K562 (cell line): ENCODE results near the gene ANKRD34A. TPM values are rescaled to one million over a fixed set of nuclear protein-coding genes. Genes with fewer than 3 reads are reported as not detected.

Experiments
- CHCHD3 ChIP-seq: fragments of 250-450 bp; sonication (Bioruptor Pico); IDR thresholded peaks from 2 replicates; pipeline ENCODE4 v2.1.2; 2022; ENCODE audit warnings: mild to moderate bottlenecking
- CREB3L1 ChIP-seq: fragments of 450-650 bp; IDR thresholded peaks from 2 replicates; pipeline ENCODE4 v1.6.1; 2014; ENCODE audit warnings: low read depth, mild to moderate bottlenecking, moderate library complexity, borderline replicate concordance
- CTCF ChIP-seq, 3 experiments: IDR thresholded peaks in 2 of 3; conservative IDR thresholded peaks in 1 of 3; 2 replicates each; pipeline ENCODE4 v1.5.1; 2011 to 2012; ENCODE audit warnings: low read length in 3 of 3, mild to moderate bottlenecking in 3 of 3, control low read depth in 2 of 3, improper control_type of control experiment in 1 of 3, inconsistent platforms in 1 of 3, low read depth in 1 of 3, mixed read lengths in 1 of 3, moderate library complexity in 1 of 3; ENCODE audit not compliant: insufficient read depth in 2 of 3
- E2F3 ChIP-seq: fragments of 250-450 bp; sonication (Bioruptor Pico); IDR thresholded peaks from 2 replicates; pipeline ENCODE4 v1.4.0; 2020; ENCODE audit warnings: mild to moderate bottlenecking
- HES1 ChIP-seq: fragments of 450-650 bp; IDR thresholded peaks from 2 replicates; pipeline ENCODE4 v1.6.1; 2016; ENCODE audit warnings: low read depth, mild to moderate bottlenecking, moderate library complexity
- KLF16 ChIP-seq: IDR thresholded peaks from 2 replicates; pipeline ENCODE4 v1.6.1; 2016; ENCODE audit warnings: antibody characterized with exemption
- PML ChIP-seq: IDR thresholded peaks from 2 replicates; pipeline ENCODE4 v1.6.1; 2012; ENCODE audit warnings: low read length, inconsistent platforms
- REST ChIP-seq, 2 experiments: fragments of 450-650 bp; formaldehyde crosslinking in 1 of 2; IDR thresholded peaks; 2 replicates each; pipeline versions ENCODE4 v1.4.0 to v1.6.1; 2014 to 2020; ENCODE audit warnings: mild to moderate bottlenecking in 2 of 2, borderline replicate concordance in 1 of 2, low read depth in 1 of 2
- SMARCC2 ChIP-seq: fragments of 450-650 bp; IDR thresholded peaks from 2 replicates; pipeline ENCODE4 v1.6.1; 2017; ENCODE audit warnings: antibody characterized with exemption, moderate library complexity, mild to moderate bottlenecking, low read depth
- TCF7L2 ChIP-seq: fragments of 150-350 bp; IDR thresholded peaks from 2 replicates; pipeline ENCODE4 v1.6.1; 2016; ENCODE audit warnings: low read depth, mild to moderate bottlenecking, low read length, moderate library complexity
- TRIM25 ChIP-seq: fragments of 450-650 bp; IDR thresholded peaks from 2 replicates; pipeline ENCODE4 v1.7.0; 2016; ENCODE audit warnings: borderline replicate concordance
- ZNF445 ChIP-seq: fragments of 250-450 bp; sonication (Bioruptor Pico); IDR thresholded peaks from 2 replicates; pipeline ENCODE4 v1.4.0; 2020; ENCODE audit warnings: low read depth, mild to moderate bottlenecking, moderate library complexity
- polyA plus RNA-seq, 8 experiments: library from polyadenylated mRNA; depleted of rRNA in 4 of 8; stranded (reverse) in 5 of 8; unstranded in 3 of 8; fragments of >200 nt; fragmentation: Nextera tagmentation in 2 of 8; fragmentation: Illumina TruSeq in 1 of 8; extraction: Ambion mirVana in 2 of 8; extraction: Trizol in 1 of 8; gene quantifications; 2 replicates each; pipeline versions ENCODE4 v1.2.1 to v1.2.3, GENCODE V29; 2011 to 2014; ENCODE audit warnings: inconsistent platforms in 1 of 8, missing spikeins in 1 of 8
- total RNA-seq, 7 experiments: library from RNA; depleted of rRNA in 6 of 7; stranded (reverse); fragments of >200 nt in 6 of 7; fragmentation: Illumina TruSeq in 2 of 7; extraction: Trizol in 2 of 7; gene quantifications; 2 replicates each; pipeline versions ENCODE4 v1.2.1 to v1.2.3, GENCODE V29; 2011 to 2021; ENCODE audit warnings: low replicate concordance in 1 of 7

ANKRD34A gene
- total and polyA plus RNA-seq, 9 of the 15 experiments (the other 6 are each of a cell fraction or from before 2014, with no cell fraction given): 0.06 to 1.6 (median 0.43) TPM

GRCh38 chr1:146012703-146013558, 48.6 kb upstream of the ANKRD34A start (continued):
- TF ChIP-seq REST (IDR thresholded peaks at IDR 0.05; ENCODE audit: borderline replicate concordance) (peak; percentile 91), REST (CRISPR knock-in tag; IDR thresholded peaks at IDR 0.05; ENCODE audit: low read depth) (no peak), PML (no peak), HES1 (peak; percentile 20; the same call in 1 of the 2 replicates), ZNF445 (no peak), CREB3L1 (no peak), TRIM25 (no peak), KLF16 (0 out of 2 replicates have a peak, but pooled peaks have one; percentile 12), TCF7L2 (no peak), SMARCC2 (no peak), CHCHD3 (CRISPR knock-in tag) (no peak), E2F3 (CRISPR knock-in tag) (no peak), CTCF (IDR thresholded peaks at IDR 0.05 in 2 of 3, conservative IDR thresholded peaks at IDR 0.05 in 1 of 3; ENCODE audit: insufficient read depth in 2 of 3, low read depth in 1 of 3, low read length in 3 of 3) (peak; percentile 78 to 97 (median 82))
